COLO668 (cell line): ENCODE data around the gene ZFAND2A.
"Not testable (repeated sequence)": the region's sequence is repeated elsewhere in the genome, so short reads cannot be mapped to it uniquely, and the experiment has no call there.

Experiments
- DNase-seq: peaks from one replicate; lab custom pipeline; 2025; ENCODE audit not compliant: unreplicated experiment; lab: John Stamatoyannopoulos, UW

ZFAND2A gene

GRCh38 chr7:1159891-1160669, at the start of gene ZFAND2A:
ZFAND2A (minus strand) TSS chr7:1160196; CDS start chr7:1158212, 1,984 bp downstream.
- peak; percentile 99 for DNase-seq

- no peak for DNase-seq
These were observed 49.1 kb upstream of the ZFAND2A start for GRCh38 chr7:1209097-1209496.

- DNase-seq = not testable (repeated sequence)
These were observed 45.7 kb upstream of the ZFAND2A start for GRCh38 chr7:1205742-1206141.

GRCh38 chr7:1204460-1205140, 44.6 kb upstream of the ZFAND2A start:
- no peak for DNase-seq

GRCh38 chr7:1202914-1203313, 42.9 kb upstream of the ZFAND2A start:
- DNase-seq = not testable (repeated sequence)

GRCh38 chr7:1201916-1202315, 41.9 kb upstream of the ZFAND2A start:
- no peak for DNase-seq

GRCh38 chr7:1200045-1200444, 40.0 kb upstream of the ZFAND2A start:
- DNase-seq = no peak

GRCh38 chr7:1197997-1198625, 38.1 kb upstream of the ZFAND2A start:
- no peak for DNase-seq

- no peak for DNase-seq
These were observed 37.0 kb upstream of the ZFAND2A start for GRCh38 chr7:1196950-1197349.

GRCh38 chr7:1196441-1196840, 36.4 kb upstream of the ZFAND2A start:
- not testable (repeated sequence) for DNase-seq

GRCh38 chr7:1193593-1194424, 33.8 kb upstream of the ZFAND2A start:
- peak; percentile 77 for DNase-seq

GRCh38 chr7:1192171-1192676, 32.2 kb upstream of the ZFAND2A start:
- no peak for DNase-seq

GRCh38 chr7:1189986-1190772, 30.2 kb upstream of the ZFAND2A start:
- no peak for DNase-seq

GRCh38 chr7:1188720-1189294, 28.8 kb upstream of the ZFAND2A start:
- no peak for DNase-seq

- DNase-seq = no peak
These were observed 27.1 kb upstream of the ZFAND2A start for GRCh38 chr7:1187127-1187526.

- no peak for DNase-seq
These were observed 21.6 kb upstream of the ZFAND2A start for GRCh38 chr7:1181640-1182039.

- no peak for DNase-seq
These were observed 21.0 kb upstream of the ZFAND2A start for GRCh38 chr7:1181031-1181430.

GRCh38 chr7:1176891-1177373, 16.9 kb upstream of the ZFAND2A start:
- DNase-seq = peak; percentile 79
